CD4-positive, alpha-beta T cell (primary cell): Measurements from ENCODE around the gene SLC8A3. TPM values are rescaled to one million over a fixed set of nuclear protein-coding genes. Genes with fewer than 3 reads are reported as not detected.
A peak's percentile ranks its signal among the peaks of the same experiment; 100 is the strongest.

ENCODE experiments used
- ATAC-seq: fragments of 200-7000 bp; cut with Tn5 transposase; one replicate; pipeline ENCODE4 v1.10.0; 2022; ENCODE audit warnings: mild to moderate bottlenecking; ENCODE audit not compliant: poor library complexity
- CTCF ChIA-PET: fragments of 350-600 bp; sonication (Branson Sonifier 250); formaldehyde crosslinking; loops from one replicate; lab custom pipeline; 2021; ENCODE audit warnings: antibody characterized with exemption, inconsistent platforms; lab: Charles Lee
- POLR2A ChIA-PET: fragments of 350-600 bp; sonication (Branson Sonifier 250); formaldehyde crosslinking; loops from one replicate; lab custom pipeline; 2021; ENCODE audit warnings: antibody characterized with exemption, inconsistent platforms; lab: Charles Lee
- DNase-seq, 14 experiments: peaks; one replicate each; pipeline ENCODE4 v3.0.0-alpha.2; 2013 to 2020; ENCODE audit warnings: mixed read lengths in 2 of 14
- H3K27ac ChIP-seq, 2 donors: one replicate each; pipeline versions ENCODE4 v1.5.1 to v1.7.0; 2013; ENCODE audit warnings: low read length in 2 of 2, low read depth in 1 of 2, mild to moderate bottlenecking in 1 of 2
- H3K27me3 ChIP-seq, 2 experiments: 1 replicate in 1 of 2; 2 replicates in 1 of 2; pipeline versions ENCODE4 v1.6.1 to v1.7.0; 2013; ENCODE audit warnings: low read length in 2 of 2, control low read depth in 1 of 2, mild to moderate bottlenecking in 1 of 2, moderate library complexity in 1 of 2; ENCODE audit not compliant: insufficient read depth in 2 of 2, control insufficient read depth in 1 of 2
- H3K36me3 ChIP-seq: one replicate; pipeline ENCODE4 v1.6.1; 2013; ENCODE audit warnings: low read length, control low read depth; ENCODE audit not compliant: insufficient read depth
- H3K4me1 ChIP-seq: one replicate; pipeline ENCODE4 v1.6.1; 2013; ENCODE audit warnings: low read length, control low read depth; ENCODE audit not compliant: insufficient read depth
- H3K4me3 ChIP-seq: one replicate; pipeline ENCODE4 v1.5.1; 2013; ENCODE audit warnings: mild to moderate bottlenecking, low read length, moderate library complexity
- H3K9me3 ChIP-seq, 2 experiments: 1 replicate in 1 of 2; 2 replicates in 1 of 2; pipeline versions ENCODE4 v1.6.1 to v1.7.0; 2013; ENCODE audit warnings: low read length in 2 of 2, mild to moderate bottlenecking in 2 of 2, control low read depth in 1 of 2, moderate library complexity in 1 of 2; ENCODE audit not compliant: control insufficient read depth in 1 of 2, insufficient read depth in 1 of 2
- H3K27ac Mint-ChIP-seq: one replicate; pipeline ENCODE4 v1.8.0; 2020; ENCODE audit warnings: mixed read lengths
- H3K27me3 Mint-ChIP-seq: one replicate; pipeline ENCODE4 v1.8.0; 2021; ENCODE audit warnings: mixed read lengths
- H3K36me3 Mint-ChIP-seq: one replicate; pipeline ENCODE4 v1.8.0; 2021; ENCODE audit warnings: low read depth, mixed read lengths
- H3K4me1 Mint-ChIP-seq: one replicate; pipeline ENCODE4 v1.8.0; 2021; ENCODE audit warnings: low read depth, mixed read lengths
- H3K4me3 Mint-ChIP-seq: one replicate; pipeline ENCODE4 v1.8.0; 2020; ENCODE audit warnings: mild to moderate bottlenecking, mixed read lengths
- H3K9me3 Mint-ChIP-seq: one replicate; pipeline ENCODE4 v1.8.0; 2020; ENCODE audit warnings: mixed read lengths
- CTCF ChIP-seq: fragments of 200-600 bp; IDR thresholded peaks from one replicate; pipeline ENCODE4 v1.8.0; 2022; ENCODE audit warnings: antibody characterized with exemption, mild to moderate bottlenecking
- intact Hi-C, 2 experiments: fragments of 100-400 bp; cut with DNase I in 1 of 2; cut with micrococcal nuclease in 1 of 2; formaldehyde crosslinking; loops; one replicate each; pipeline versions ENCODE4 v1.15.1 to v1.9.0; 2023 to 2025; cut with DNase I, micrococcal nuclease
- total RNA-seq, 174 experiments: library from RNA in 2 of 174; stranded (reverse) in 2 of 174; gene quantifications; one replicate each; pipeline ENCODE4 v1.2.3 and lab custom pipeline; 2021 to 2026

SLC8A3 gene
- total RNA-seq, 2 experiments from 2014 or later, result not detected

DNA sequence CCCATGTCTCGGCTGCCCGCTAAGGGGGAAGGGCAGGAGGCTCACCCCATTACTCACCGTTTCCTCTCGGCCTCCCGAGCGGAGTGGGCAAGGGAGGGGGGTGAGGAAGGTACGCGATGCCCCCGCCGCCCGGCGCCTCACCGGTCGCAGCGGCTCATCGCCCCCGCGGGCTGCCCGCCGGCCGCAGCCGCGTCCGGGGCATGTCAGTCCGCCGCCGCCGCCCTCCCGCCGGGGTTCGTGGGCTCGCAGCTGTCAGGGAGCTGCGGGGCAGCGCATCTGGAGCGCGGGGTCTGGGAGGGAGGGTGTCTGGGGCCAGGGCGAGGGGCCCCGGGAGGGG lies 461 bp downstream of the SLC8A3 start:
- Histone ChIP-seq H3K9me3 (peaks cover 0 to 6% of the 10 kb centered on the region in 2 experiments), H3K4me3 (peak overlapping the region; percentile 38), H3K27ac (no peak overlapping the region), H3K4me1 (peaks cover 30% of the 10 kb centered on the region), H3K27me3 (peaks cover 35 to 69% of the 10 kb centered on the region in 2 experiments), H3K36me3 (no peaks in the 10 kb centered on the region)
- ATAC-seq (no peak), DNase-seq (no peak)
- intact Hi-C loops, result no loop called here
- no peak overlapping the region for H3K4me3 Mint-ChIP-seq
- TF ChIP-seq CTCF, result no peak
- H3K36me3 Mint-ChIP-seq, result no peaks in the 10 kb centered on the region
- CTCF ChIA-PET, result no interaction called here
- no peak overlapping the region for H3K27ac Mint-ChIP-seq
- POLR2A ChIA-PET, result no interaction called here
- H3K4me1 Mint-ChIP-seq, result peaks cover 11% of the 10 kb centered on the region
- H3K27me3 Mint-ChIP-seq, result peaks cover 67% of the 10 kb centered on the region
- no peaks in the 10 kb centered on the region for H3K9me3 Mint-ChIP-seq

GRCh38 chr14:70186900-70187451 lies 1.8 kb downstream of the SLC8A3 start:
- H3K27me3 Mint-ChIP-seq, result peaks cover 63% of the 10 kb centered on the region
- Histone ChIP-seq H3K36me3 (no peaks in the 10 kb centered on the region), H3K9me3 (peaks cover 0 to 6% of the 10 kb centered on the region in 2 experiments), H3K4me3 (peak overlapping the region; percentile 38), H3K4me1 (peaks cover 30% of the 10 kb centered on the region), H3K27ac (no peak overlapping the region), H3K27me3 (peaks cover 33 to 64% of the 10 kb centered on the region in 2 experiments)
- H3K36me3 Mint-ChIP-seq, result no peaks in the 10 kb centered on the region
- H3K4me1 Mint-ChIP-seq, result peaks cover 11% of the 10 kb centered on the region
- H3K9me3 Mint-ChIP-seq, result no peaks in the 10 kb centered on the region
- POLR2A ChIA-PET, result no interaction called here
- ATAC-seq (no peak), DNase-seq (no peak)
- CTCF ChIA-PET, result no interaction called here
- intact Hi-C loops, result no loop called here
- peak overlapping the region; percentile 69 for H3K4me3 Mint-ChIP-seq
- no peak overlapping the region for H3K27ac Mint-ChIP-seq
- no peak for TF ChIP-seq CTCF

DNA sequence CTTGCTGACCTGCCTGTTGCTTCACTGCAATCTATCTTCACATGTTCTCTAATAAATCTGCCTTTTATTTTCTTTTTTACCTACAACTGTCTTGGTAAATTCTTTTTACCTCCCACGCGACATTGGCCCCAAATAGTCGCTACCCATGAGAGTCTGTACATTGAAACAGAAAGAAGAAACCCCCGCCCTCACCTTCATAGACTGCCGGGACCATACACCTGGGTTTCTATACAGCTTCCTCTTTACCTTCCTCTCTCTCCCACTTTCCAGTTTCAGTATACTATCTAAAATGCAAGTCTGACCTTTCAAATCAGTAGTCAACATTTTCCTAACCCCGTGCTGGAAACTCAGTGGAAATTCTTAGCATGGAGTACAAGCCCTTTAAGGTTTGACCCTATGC lies 4.8 kb downstream of the SLC8A3 start:
- no peak for ATAC-seq
- DNase-seq, result no peak
- H3K4me1 ChIP-seq, result peaks cover 23% of the 10 kb centered on the region
- no peaks in the 10 kb centered on the region for H3K36me3 ChIP-seq
- H3K27me3 Mint-ChIP-seq, result peaks cover 35% of the 10 kb centered on the region
- no peak for TF ChIP-seq CTCF
- no peaks in the 10 kb centered on the region for H3K36me3 Mint-ChIP-seq
- intact Hi-C loops, result no loop called here
- no peak overlapping the region for H3K27ac ChIP-seq
- H3K27ac Mint-ChIP-seq, result no peak overlapping the region
- ChIA-PET POLR2A (no interaction called here), CTCF (no interaction called here)
- H3K4me3 Mint-ChIP-seq, result no peak overlapping the region
- peaks cover 11% of the 10 kb centered on the region for H3K4me1 Mint-ChIP-seq
- H3K4me3 ChIP-seq, result no peak overlapping the region
- H3K9me3 Mint-ChIP-seq, result no peaks in the 10 kb centered on the region
- peaks cover 0 to 6% of the 10 kb centered on the region in 2 experiments for H3K9me3 ChIP-seq
- peaks cover 18 to 38% of the 10 kb centered on the region in 2 experiments for H3K27me3 ChIP-seq
